HepG2 (cell line): ENCODE measurements around the gene DDX49. TPM values are rescaled to one million over a fixed set of nuclear protein-coding genes. Genes with fewer than 3 reads are reported as not detected.

Experiments
- ARNT ChIP-seq: fragments of 450-650 bp; IDR thresholded peaks from 2 replicates; pipeline ENCODE4 v1.6.1; 2017
- GABPA ChIP-seq, 2 experiments: IDR thresholded peaks; 2 replicates each; pipeline ENCODE4 v1.6.1; 2011 to 2016; ENCODE audit warnings: low read depth in 2 of 2, low read length in 1 of 2, missing biosample characterization in 1 of 2, missing genetic modification characterization in 1 of 2
- HDAC2 ChIP-seq: sonication (generic); formaldehyde crosslinking; IDR thresholded peaks from 2 replicates; pipeline ENCODE4 v1.4.0; 2020; ENCODE audit warnings: missing genetic modification reagents
- HNF4A ChIP-seq: sonication (generic); formaldehyde crosslinking; IDR thresholded peaks from 2 replicates; pipeline ENCODE4 v1.4.0; 2020; ENCODE audit warnings: missing genetic modification reagents
- IKZF4 ChIP-seq: sonication (generic); formaldehyde crosslinking; IDR thresholded peaks from 2 replicates; pipeline ENCODE4 v1.5.1; 2020; ENCODE audit warnings: borderline replicate concordance, mild to moderate bottlenecking, low read depth, missing genetic modification reagents; ENCODE audit errors: not compliant biosample characterization
- MIER2 ChIP-seq: IDR thresholded peaks from 2 replicates; pipeline ENCODE4 v1.6.1; 2016; ENCODE audit warnings: missing biosample characterization, missing genetic modification reagents
- MIER3 ChIP-seq: IDR thresholded peaks from 2 replicates; pipeline ENCODE4 v1.6.1; 2016; ENCODE audit warnings: missing compliant biosample characterization, borderline replicate concordance
- SAFB2 ChIP-seq: sonication (generic); formaldehyde crosslinking; IDR thresholded peaks from 2 replicates; pipeline ENCODE4 v1.5.1; 2020; ENCODE audit warnings: missing genetic modification reagents, low read depth, mild to moderate bottlenecking, borderline replicate concordance
- SALL1 ChIP-seq: sonication (generic); formaldehyde crosslinking; IDR thresholded peaks from 2 replicates; pipeline ENCODE4 v1.8.0; 2022; ENCODE audit warnings: mild to moderate bottlenecking, missing genetic modification reagents
- ZFP36L1 ChIP-seq: sonication (generic); formaldehyde crosslinking; IDR thresholded peaks from 2 replicates; pipeline ENCODE4 v1.8.0; 2022; ENCODE audit warnings: mild to moderate bottlenecking, missing genetic modification reagents, moderate library complexity
- ZNF563 ChIP-seq: sonication (generic); formaldehyde crosslinking; IDR thresholded peaks from 2 replicates; pipeline ENCODE4 v1.8.0; 2022; ENCODE audit warnings: mild to moderate bottlenecking, moderate library complexity, missing genetic modification reagents
- ZNF749 ChIP-seq: sonication (generic); formaldehyde crosslinking; IDR thresholded peaks from 2 replicates; pipeline ENCODE4 v1.8.0; 2022; ENCODE audit warnings: mild to moderate bottlenecking, missing genetic modification reagents, moderate library complexity, borderline replicate concordance
- ZSCAN9 ChIP-seq: IDR thresholded peaks from 2 replicates; pipeline ENCODE4 v1.6.1; 2016; ENCODE audit warnings: borderline replicate concordance
- polyA plus RNA-seq, 8 experiments: library from polyadenylated mRNA; depleted of rRNA in 3 of 8; stranded (reverse) in 7 of 8; unstranded in 1 of 8; fragments of >200 nt; fragmentation: Illumina TruSeq in 4 of 8; extraction: Trizol in 4 of 8; gene quantifications; 2 replicates each; pipeline versions ENCODE4 v1.2.1 to v1.2.3, GENCODE V29; 2011 to 2016; ENCODE audit warnings: low read depth in 4 of 8, missing spikeins in 1 of 8, mixed read lengths in 1 of 8; ENCODE audit not compliant: insufficient read depth in 1 of 8
- total RNA-seq, 5 experiments: library from RNA; depleted of rRNA; stranded (reverse); fragments of >200 nt; fragmentation: Illumina TruSeq; extraction: Trizol; gene quantifications; 2 replicates each; pipeline ENCODE4 v1.2.3, GENCODE V29; 2016; ENCODE audit warnings: low read depth in 1 of 5
- TF ChIP-seq, protein P1 (sequence below): sonication (generic); formaldehyde crosslinking; IDR thresholded peaks from 2 replicates; pipeline ENCODE4 v1.4.0; 2020; ENCODE audit warnings: missing genetic modification reagents
- TF ChIP-seq, protein P2 (sequence below): sonication (generic); formaldehyde crosslinking; conservative IDR thresholded peaks from 2 replicates; pipeline ENCODE4 v1.4.0; 2020; ENCODE audit warnings: missing genetic modification reagents
- TF ChIP-seq, protein P3 (sequence below): sonication (generic); formaldehyde crosslinking; IDR thresholded peaks from 2 replicates; pipeline ENCODE4 v1.4.0; 2020; ENCODE audit warnings: mild to moderate bottlenecking, missing genetic modification reagents
- TF ChIP-seq, protein P4 (sequence below): sonication (generic); formaldehyde crosslinking; IDR thresholded peaks from 2 replicates; pipeline ENCODE4 v1.5.0; 2020; ENCODE audit warnings: mild to moderate bottlenecking, missing genetic modification reagents, borderline replicate concordance

DDX49 gene
- total and polyA plus RNA-seq, 2 of the 13 experiments (the other 11 are each of a cell fraction or from before 2014, with no cell fraction given): 27.0 to 46.2 TPM

DNA sequence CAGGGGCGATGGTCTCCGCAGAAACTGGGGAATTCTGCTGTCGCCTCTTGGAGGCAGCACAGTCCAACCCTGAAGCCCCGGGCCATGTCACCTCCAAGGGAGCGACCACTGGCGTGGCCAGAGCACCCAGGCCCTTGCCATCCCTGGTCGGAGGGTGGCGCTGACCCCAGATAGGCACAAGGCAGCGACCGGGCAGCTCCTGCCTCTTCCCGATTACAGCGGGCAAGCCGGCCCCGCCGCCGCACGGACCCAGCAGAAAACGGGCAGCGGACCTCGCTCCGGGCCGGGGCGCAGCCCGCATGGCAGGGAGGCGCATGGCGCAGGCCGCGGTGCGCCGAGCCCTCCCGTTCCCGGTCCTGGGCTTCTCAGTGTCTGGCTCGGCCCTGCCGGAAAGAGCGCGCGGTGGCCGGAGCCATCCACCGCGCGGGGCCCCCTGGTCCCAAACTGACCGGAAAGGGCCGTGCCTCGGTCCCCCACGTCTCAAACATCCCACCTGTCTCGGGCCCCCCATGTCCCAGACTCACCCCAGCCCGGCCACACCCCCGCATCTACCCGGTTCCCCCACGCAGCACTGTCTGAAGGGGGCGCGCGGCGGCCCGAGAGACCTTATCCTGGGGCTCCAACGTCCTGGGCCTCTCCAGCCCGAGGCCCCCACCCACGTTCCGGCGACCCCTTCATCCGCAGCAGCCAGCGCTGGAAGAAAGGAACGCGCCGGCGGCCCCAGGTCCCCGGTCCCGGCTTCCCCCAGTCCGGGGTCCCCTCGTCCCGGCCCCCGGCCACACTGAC, 24.3 kb upstream of the DDX49 start (continued):
- peak; percentile 44; the same call in 1 of the 2 replicates for TF ChIP-seq ZNF563 (CRISPR knock-in tag)
- TF ChIP-seq, protein P1, sequence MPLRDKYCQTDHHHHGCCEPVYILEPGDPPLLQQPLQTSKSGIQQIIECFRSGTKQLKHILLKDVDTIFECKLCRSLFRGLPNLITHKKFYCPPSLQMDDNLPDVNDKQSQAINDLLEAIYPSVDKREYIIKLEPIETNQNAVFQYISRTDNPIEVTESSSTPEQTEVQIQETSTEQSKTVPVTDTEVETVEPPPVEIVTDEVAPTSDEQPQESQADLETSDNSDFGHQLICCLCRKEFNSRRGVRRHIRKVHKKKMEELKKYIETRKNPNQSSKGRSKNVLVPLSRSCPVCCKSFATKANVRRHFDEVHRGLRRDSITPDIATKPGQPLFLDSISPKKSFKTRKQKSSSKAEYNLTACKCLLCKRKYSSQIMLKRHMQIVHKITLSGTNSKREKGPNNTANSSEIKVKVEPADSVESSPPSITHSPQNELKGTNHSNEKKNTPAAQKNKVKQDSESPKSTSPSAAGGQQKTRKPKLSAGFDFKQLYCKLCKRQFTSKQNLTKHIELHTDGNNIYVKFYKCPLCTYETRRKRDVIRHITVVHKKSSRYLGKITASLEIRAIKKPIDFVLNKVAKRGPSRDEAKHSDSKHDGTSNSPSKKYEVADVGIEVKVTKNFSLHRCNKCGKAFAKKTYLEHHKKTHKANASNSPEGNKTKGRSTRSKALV (CRISPR knock-in tag): peak; percentile 98
- TF ChIP-seq SALL1 (CRISPR knock-in tag): peak; percentile 68
- 0 out of 2 replicates have a peak, but pooled peaks have one; percentile 30 for TF ChIP-seq MIER2 (CRISPR knock-in tag)
- TF ChIP-seq, protein P2, sequence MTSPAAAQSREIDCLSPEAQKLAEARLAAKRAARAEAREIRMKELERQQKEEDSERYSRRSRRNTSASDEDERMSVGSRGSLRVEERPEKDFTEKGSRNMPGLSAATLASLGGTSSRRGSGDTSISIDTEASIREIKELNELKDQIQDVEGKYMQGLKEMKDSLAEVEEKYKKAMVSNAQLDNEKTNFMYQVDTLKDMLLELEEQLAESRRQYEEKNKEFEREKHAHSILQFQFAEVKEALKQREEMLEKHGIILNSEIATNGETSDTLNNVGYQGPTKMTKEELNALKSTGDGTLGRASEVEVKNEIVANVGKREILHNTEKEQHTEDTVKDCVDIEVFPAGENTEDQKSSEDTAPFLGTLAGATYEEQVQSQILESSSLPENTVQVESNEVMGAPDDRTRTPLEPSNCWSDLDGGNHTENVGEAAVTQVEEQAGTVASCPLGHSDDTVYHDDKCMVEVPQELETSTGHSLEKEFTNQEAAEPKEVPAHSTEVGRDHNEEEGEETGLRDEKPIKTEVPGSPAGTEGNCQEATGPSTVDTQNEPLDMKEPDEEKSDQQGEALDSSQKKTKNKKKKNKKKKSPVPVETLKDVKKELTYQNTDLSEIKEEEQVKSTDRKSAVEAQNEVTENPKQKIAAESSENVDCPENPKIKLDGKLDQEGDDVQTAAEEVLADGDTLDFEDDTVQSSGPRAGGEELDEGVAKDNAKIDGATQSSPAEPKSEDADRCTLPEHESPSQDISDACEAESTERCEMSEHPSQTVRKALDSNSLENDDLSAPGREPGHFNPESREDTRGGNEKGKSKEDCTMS (CRISPR knock-in tag): no peak
- no peak for TF ChIP-seq IKZF4 (CRISPR knock-in tag)
- peak; percentile 21; the same call in 1 of the 2 replicates for TF ChIP-seq MIER3
- no peak for TF ChIP-seq ZNF749 (CRISPR knock-in tag)
- TF ChIP-seq, protein P3, sequence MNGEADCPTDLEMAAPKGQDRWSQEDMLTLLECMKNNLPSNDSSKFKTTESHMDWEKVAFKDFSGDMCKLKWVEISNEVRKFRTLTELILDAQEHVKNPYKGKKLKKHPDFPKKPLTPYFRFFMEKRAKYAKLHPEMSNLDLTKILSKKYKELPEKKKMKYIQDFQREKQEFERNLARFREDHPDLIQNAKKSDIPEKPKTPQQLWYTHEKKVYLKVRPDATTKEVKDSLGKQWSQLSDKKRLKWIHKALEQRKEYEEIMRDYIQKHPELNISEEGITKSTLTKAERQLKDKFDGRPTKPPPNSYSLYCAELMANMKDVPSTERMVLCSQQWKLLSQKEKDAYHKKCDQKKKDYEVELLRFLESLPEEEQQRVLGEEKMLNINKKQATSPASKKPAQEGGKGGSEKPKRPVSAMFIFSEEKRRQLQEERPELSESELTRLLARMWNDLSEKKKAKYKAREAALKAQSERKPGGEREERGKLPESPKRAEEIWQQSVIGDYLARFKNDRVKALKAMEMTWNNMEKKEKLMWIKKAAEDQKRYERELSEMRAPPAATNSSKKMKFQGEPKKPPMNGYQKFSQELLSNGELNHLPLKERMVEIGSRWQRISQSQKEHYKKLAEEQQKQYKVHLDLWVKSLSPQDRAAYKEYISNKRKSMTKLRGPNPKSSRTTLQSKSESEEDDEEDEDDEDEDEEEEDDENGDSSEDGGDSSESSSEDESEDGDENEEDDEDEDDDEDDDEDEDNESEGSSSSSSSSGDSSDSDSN (CRISPR knock-in tag): peak; percentile 90
- peak; percentile 22 for TF ChIP-seq GABPA (IDR thresholded peaks at IDR 0.05; ENCODE audit: low read depth, low read length)
- TF ChIP-seq GABPA (CRISPR knock-in tag; IDR thresholded peaks at IDR 0.05; ENCODE audit: low read depth): no peak
- peak; percentile 26; the same call in 1 of the 2 replicates for TF ChIP-seq ZSCAN9 (CRISPR knock-in tag)
- TF ChIP-seq HDAC2 (CRISPR knock-in tag): peak; percentile 37; the same call in 1 of the 2 replicates
- TF ChIP-seq ZFP36L1 (CRISPR knock-in tag): no peak
- no peak for TF ChIP-seq ARNT
- no peak for TF ChIP-seq HNF4A
- peak; percentile 65; the same call in 1 of the 2 replicates for TF ChIP-seq SAFB2 (CRISPR knock-in tag)
- TF ChIP-seq, protein P4, sequence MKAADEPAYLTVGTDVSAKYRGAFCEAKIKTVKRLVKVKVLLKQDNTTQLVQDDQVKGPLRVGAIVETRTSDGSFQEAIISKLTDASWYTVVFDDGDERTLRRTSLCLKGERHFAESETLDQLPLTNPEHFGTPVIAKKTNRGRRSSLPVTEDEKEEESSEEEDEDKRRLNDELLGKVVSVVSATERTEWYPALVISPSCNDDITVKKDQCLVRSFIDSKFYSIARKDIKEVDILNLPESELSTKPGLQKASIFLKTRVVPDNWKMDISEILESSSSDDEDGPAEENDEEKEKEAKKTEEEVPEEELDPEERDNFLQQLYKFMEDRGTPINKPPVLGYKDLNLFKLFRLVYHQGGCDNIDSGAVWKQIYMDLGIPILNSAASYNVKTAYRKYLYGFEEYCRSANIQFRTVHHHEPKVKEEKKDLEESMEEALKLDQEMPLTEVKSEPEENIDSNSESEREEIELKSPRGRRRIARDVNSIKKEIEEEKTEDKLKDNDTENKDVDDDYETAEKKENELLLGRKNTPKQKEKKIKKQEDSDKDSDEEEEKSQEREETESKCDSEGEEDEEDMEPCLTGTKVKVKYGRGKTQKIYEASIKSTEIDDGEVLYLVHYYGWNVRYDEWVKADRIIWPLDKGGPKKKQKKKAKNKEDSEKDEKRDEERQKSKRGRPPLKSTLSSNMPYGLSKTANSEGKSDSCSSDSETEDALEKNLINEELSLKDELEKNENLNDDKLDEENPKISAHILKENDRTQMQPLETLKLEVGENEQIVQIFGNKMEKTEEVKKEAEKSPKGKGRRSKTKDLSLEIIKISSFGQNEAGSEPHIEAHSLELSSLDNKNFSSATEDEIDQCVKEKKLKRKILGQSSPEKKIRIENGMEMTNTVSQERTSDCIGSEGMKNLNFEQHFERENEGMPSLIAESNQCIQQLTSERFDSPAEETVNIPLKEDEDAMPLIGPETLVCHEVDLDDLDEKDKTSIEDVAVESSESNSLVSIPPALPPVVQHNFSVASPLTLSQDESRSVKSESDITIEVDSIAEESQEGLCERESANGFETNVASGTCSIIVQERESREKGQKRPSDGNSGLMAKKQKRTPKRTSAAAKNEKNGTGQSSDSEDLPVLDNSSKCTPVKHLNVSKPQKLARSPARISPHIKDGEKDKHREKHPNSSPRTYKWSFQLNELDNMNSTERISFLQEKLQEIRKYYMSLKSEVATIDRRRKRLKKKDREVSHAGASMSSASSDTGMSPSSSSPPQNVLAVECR (CRISPR knock-in tag): peak; percentile 55; the same call in 1 of the 2 replicates
